Uterus (tissue), 2 donors: ENCODE results near the gene TDP1.

Experiments
- POLR2A ChIP-seq, 2 donors: fragments of 450-650 bp; IDR thresholded peaks; one replicate each; pipeline ENCODE4 v1.6.1; 2016; ENCODE audit warnings: antibody characterized with exemption in 2 of 2, mild to moderate bottlenecking in 1 of 2, moderate library complexity in 1 of 2
- TF ChIP-seq, protein P1 (sequence below), 4 experiments: fragments of 200-600 bp in 2 of 4; fragments of 450-650 bp in 2 of 4; sonication (generic) in 2 of 4; IDR thresholded peaks; one replicate each; pipeline ENCODE4 v1.5.1; 2016 to 2019; ENCODE audit warnings: antibody characterized with exemption in 4 of 4, mild to moderate bottlenecking in 2 of 4, moderate library complexity in 1 of 4

DNA sequence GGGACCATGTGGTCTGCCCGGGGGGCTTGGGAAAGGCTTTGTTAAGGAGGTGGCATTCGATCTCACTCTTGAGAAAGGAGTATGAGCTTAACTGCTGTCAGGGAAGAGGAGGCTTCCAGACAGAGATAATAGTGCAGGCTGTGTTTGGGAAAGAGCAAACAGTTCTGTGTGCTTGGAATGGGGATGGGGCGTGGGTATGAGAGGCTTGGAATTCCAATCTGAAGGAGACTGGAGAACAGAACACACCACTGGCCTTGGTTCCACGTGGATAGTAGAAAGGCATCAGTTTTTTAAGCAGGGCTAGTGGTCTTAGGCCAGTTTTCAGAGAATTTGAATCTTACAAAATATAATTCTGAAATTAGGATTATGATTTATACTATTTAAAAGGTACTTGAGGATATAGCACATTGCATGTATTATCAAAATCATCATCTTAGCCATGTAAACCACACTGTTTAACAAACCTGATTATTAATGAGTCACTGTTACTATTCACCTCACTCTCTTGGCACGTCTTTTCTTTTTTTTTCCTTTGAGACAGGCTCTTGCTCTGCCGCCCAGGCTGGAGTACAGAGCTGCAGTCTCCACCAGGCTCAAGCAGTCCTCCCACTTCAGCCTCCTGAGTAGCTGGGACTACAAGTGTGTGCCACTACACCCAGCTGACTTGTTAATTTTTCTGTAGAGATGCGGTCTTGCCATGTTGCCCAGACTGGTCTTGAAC, 67.6 kb downstream of the TDP1 start:
- TF ChIP-seq, protein P1, sequence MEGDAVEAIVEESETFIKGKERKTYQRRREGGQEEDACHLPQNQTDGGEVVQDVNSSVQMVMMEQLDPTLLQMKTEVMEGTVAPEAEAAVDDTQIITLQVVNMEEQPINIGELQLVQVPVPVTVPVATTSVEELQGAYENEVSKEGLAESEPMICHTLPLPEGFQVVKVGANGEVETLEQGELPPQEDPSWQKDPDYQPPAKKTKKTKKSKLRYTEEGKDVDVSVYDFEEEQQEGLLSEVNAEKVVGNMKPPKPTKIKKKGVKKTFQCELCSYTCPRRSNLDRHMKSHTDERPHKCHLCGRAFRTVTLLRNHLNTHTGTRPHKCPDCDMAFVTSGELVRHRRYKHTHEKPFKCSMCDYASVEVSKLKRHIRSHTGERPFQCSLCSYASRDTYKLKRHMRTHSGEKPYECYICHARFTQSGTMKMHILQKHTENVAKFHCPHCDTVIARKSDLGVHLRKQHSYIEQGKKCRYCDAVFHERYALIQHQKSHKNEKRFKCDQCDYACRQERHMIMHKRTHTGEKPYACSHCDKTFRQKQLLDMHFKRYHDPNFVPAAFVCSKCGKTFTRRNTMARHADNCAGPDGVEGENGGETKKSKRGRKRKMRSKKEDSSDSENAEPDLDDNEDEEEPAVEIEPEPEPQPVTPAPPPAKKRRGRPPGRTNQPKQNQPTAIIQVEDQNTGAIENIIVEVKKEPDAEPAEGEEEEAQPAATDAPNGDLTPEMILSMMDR (IDR thresholded peaks at IDR 0.05): no peak
- no peak for TF ChIP-seq POLR2A (IDR thresholded peaks at IDR 0.05)
